A549 (cell line): ENCODE measurements around the gene FBN3. TPM values are rescaled to one million over a fixed set of nuclear protein-coding genes. Genes with fewer than 3 reads are reported as not detected.

ENCODE experiments used
- ATAC-seq, 2 experiments: fragments of 200-7000 bp in 1 of 2; fragments of >200 bp in 1 of 2; cut with Nextera tagmentation in 1 of 2; cut with Tn5 transposase in 1 of 2; 3 replicates each; pipeline versions ENCODE4 v1.8.0 to v1.9.1; 2018 to 2020; ENCODE audit warnings: mild to moderate bottlenecking in 1 of 2, moderate library complexity in 1 of 2
- CTCF ChIA-PET: fragments of 300-600 bp; sonication (Branson Sonifier 250); formaldehyde crosslinking; extraction: SDS; loops from one replicate; lab custom pipeline; 2021; ENCODE audit warnings: antibody characterized with exemption, inconsistent platforms; lab: Yijun Ruan, JAX
- POLR2A ChIA-PET: fragments of 350-600 bp; formaldehyde crosslinking; extraction: SDS; loops from one replicate; lab custom pipeline; 2021; ENCODE audit warnings: antibody characterized with exemption, inconsistent platforms; lab: Yijun Ruan, JAX
- DNase-seq, 2 experiments: peaks; one replicate each; pipeline versions ENCODE4 v3.0.0 to v3.0.0-alpha.2; 2011 to 2016; ENCODE audit warnings: low read depth in 1 of 2, low spot score in 1 of 2
- FAIRE-seq: peaks from 2 replicates; lab custom pipeline; 2011; peaks lifted over from hg19 to GRCh38; lab: Jason Lieb, UNC
- H3K27ac ChIP-seq, 2 experiments: fragments of >200 bp; sonication (Bioruptor Twin); formaldehyde crosslinking; 3 replicates each; pipeline ENCODE4 v1.5.1; 2016 to 2017
- H3K4me1 ChIP-seq: fragments of >200 bp; sonication (Bioruptor Twin); formaldehyde crosslinking; 3 replicates; pipeline ENCODE4 v1.6.1; 2016
- H3K4me2 ChIP-seq: fragments of >200 bp; sonication (Bioruptor Twin); formaldehyde crosslinking; 3 replicates; pipeline ENCODE4 v1.6.1; 2016
- H3K4me3 ChIP-seq: fragments of >200 bp; sonication (Bioruptor Twin); formaldehyde crosslinking; 3 replicates; pipeline ENCODE4 v1.5.1; 2016
- H3K9me3 ChIP-seq: fragments of >200 bp; sonication (Bioruptor Twin); formaldehyde crosslinking; 3 replicates; pipeline ENCODE4 v1.6.1; 2016
- BHLHE40 ChIP-seq: IDR thresholded peaks from 2 replicates; pipeline ENCODE4 v1.6.1; 2012; ENCODE audit warnings: low read depth, low read length, inconsistent platforms
- CEBPB ChIP-seq, 2 experiments: fragments of >200 bp in 1 of 2; sonication (Bioruptor Twin) in 1 of 2; formaldehyde crosslinking in 1 of 2; IDR thresholded peaks; 2 replicates each; pipeline ENCODE4 v1.6.1; 2012 to 2016
- ESRRA ChIP-seq: fragments of 150-350 bp; IDR thresholded peaks from 2 replicates; pipeline ENCODE4 v1.6.1; 2014; ENCODE audit warnings: mild to moderate bottlenecking, low read length, borderline replicate concordance
- FOXS1 ChIP-seq: fragments of 250-450 bp; sonication (Bioruptor Pico); IDR thresholded peaks from 2 replicates; pipeline ENCODE4 v1.5.0; 2020; ENCODE audit warnings: mild to moderate bottlenecking, moderate library complexity
- HDAC2 ChIP-seq: fragments of 200-600 bp; sonication (generic); IDR thresholded peaks from 2 replicates; pipeline ENCODE4 v1.6.1; 2016
- HOXA7 ChIP-seq: fragments of 250-450 bp; sonication (Bioruptor Pico); IDR thresholded peaks from 2 replicates; pipeline ENCODE4 v1.5.0; 2020; ENCODE audit warnings: mild to moderate bottlenecking, moderate library complexity
- NPAS2 ChIP-seq: fragments of 250-450 bp; sonication (Bioruptor Pico); IDR thresholded peaks from 2 replicates; pipeline ENCODE4 v1.8.0; 2022; ENCODE audit warnings: mild to moderate bottlenecking, moderate library complexity, borderline replicate concordance
- POLR2AphosphoS2 ChIP-seq: conservative IDR thresholded peaks from 2 replicates; pipeline ENCODE4 v1.6.1; 2012; ENCODE audit warnings: low read length, improper control_type of control experiment, inconsistent platforms
- RAD21 ChIP-seq, 2 experiments: fragments of >200 bp in 1 of 2; sonication (Bioruptor Twin) in 1 of 2; formaldehyde crosslinking in 1 of 2; IDR thresholded peaks in 1 of 2; conservative IDR thresholded peaks in 1 of 2; 2 replicates in 1 of 2; 3 replicates in 1 of 2; pipeline ENCODE4 v1.6.1; 2012 to 2018; ENCODE audit warnings: inconsistent platforms in 1 of 2
- RCOR1 ChIP-seq: fragments of 150-350 bp; IDR thresholded peaks from 2 replicates; pipeline ENCODE4 v1.6.1; 2014; ENCODE audit warnings: antibody characterized with exemption, low read length, low read depth
- TFCP2L1 ChIP-seq: fragments of 250-450 bp; sonication (Bioruptor Pico); IDR thresholded peaks from 2 replicates; pipeline ENCODE4 v1.5.0; 2021; ENCODE audit warnings: mild to moderate bottlenecking
- ZSCAN20 ChIP-seq: fragments of 250-450 bp; sonication (Bioruptor Pico); IDR thresholded peaks from 2 replicates; pipeline ENCODE4 v1.8.0; 2022; ENCODE audit warnings: mild to moderate bottlenecking, moderate library complexity
- WGBS: methylation state at CpG from one replicate; pipeline ENCODE4 v1.1.6; 2017; ENCODE audit errors: missing lambda C conversion rate; 5-methylcytosine and 5-hydroxymethylcytosine counted together
- polyA plus RNA-seq, 4 experiments: library from polyadenylated mRNA; depleted of rRNA in 3 of 4; stranded (reverse); fragments of >200 nt; fragmentation: RNase III in 1 of 4; extraction: RNeasy Plus Mini Kit Qiagen cat#74134 plus additional on column Dnase treatment in 1 of 4; gene quantifications; 2 replicates in 3 of 4; 3 replicates in 1 of 4; pipeline ENCODE4 v1.2.3, GENCODE V29; 2011 to 2017
- TF ChIP-seq, protein P1 (sequence below): fragments of 450-650 bp; IDR thresholded peaks from 2 replicates; pipeline ENCODE4 v1.6.1; 2014; ENCODE audit warnings: antibody characterized with exemption
- TF ChIP-seq, protein P2 (sequence below): fragments of 200-600 bp; sonication (generic); IDR thresholded peaks from 2 replicates; pipeline ENCODE4 v1.6.1; 2016; ENCODE audit warnings: antibody characterized with exemption, mild to moderate bottlenecking, moderate library complexity
- TF ChIP-seq, protein P3 (sequence below): fragments of >200 bp; sonication (Bioruptor Twin); formaldehyde crosslinking; IDR thresholded peaks from 3 replicates; pipeline ENCODE4 v1.5.1; 2016
- TF ChIP-seq, protein P4 (sequence below): IDR thresholded peaks from 2 replicates; pipeline ENCODE4 v1.6.1; 2012
- TF ChIP-seq, protein P5 (sequence below): fragments of 150-350 bp; IDR thresholded peaks from 2 replicates; pipeline ENCODE4 v1.6.1; 2014; ENCODE audit warnings: low read depth, mild to moderate bottlenecking, low read length

Gene FBN3
- polyA plus RNA-seq, 2 of the 4 experiments (the other 2 are of a cell fraction) = not detected

DNA sequence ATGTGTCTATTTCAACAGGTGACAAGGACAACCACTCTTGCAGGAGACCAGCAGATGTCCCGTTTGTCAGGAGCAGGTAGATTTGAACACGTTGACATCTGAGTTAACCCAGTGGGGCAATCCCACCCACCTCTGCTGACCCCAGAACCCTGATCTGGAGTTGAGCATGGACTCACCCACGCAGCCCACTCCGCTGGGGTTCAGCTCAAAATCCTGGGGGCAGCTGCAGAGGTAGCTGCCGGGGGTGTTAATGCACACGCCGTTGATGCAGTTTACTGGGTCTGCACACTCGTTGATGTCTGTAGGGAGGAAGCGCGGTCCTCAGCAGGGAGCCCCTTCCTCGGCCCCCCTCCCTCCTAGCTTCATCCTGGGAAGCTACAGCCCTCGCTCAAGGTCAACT lies 39.9 kb downstream of the FBN3 start:
- DNase-seq = no peak
- Histone ChIP-seq H3K9me3 (no peaks in the 10 kb centered on the region), H3K4me2 (no peak overlapping the region), H3K4me3 (no peak overlapping the region), H3K4me1 (peaks cover 2% of the 10 kb centered on the region; the same call in 1 of the 3 replicates)
- 33% methylated on average over 10 of the region's 12 CpGs for WGBS
- CTCF ChIA-PET = interaction anchor here (0.6 kb wide), 1 partner anchor 19 kb away, joined by 4 read pairs; no protein-coding TSS in a partner anchor
- FAIRE-seq = no peak
- TF ChIP-seq POLR2AphosphoS2 (no peak), HDAC2 (no peak)
- TF ChIP-seq, all 56 proteins: peak for 0
- H3K27ac ChIP-seq = no peak overlapping the region
- POLR2A ChIA-PET = no interaction called here
- 0 out of 6 replicates have a peak, but pooled peaks of 1 of the 2 experiments have one; percentile 11 for ATAC-seq

DNA sequence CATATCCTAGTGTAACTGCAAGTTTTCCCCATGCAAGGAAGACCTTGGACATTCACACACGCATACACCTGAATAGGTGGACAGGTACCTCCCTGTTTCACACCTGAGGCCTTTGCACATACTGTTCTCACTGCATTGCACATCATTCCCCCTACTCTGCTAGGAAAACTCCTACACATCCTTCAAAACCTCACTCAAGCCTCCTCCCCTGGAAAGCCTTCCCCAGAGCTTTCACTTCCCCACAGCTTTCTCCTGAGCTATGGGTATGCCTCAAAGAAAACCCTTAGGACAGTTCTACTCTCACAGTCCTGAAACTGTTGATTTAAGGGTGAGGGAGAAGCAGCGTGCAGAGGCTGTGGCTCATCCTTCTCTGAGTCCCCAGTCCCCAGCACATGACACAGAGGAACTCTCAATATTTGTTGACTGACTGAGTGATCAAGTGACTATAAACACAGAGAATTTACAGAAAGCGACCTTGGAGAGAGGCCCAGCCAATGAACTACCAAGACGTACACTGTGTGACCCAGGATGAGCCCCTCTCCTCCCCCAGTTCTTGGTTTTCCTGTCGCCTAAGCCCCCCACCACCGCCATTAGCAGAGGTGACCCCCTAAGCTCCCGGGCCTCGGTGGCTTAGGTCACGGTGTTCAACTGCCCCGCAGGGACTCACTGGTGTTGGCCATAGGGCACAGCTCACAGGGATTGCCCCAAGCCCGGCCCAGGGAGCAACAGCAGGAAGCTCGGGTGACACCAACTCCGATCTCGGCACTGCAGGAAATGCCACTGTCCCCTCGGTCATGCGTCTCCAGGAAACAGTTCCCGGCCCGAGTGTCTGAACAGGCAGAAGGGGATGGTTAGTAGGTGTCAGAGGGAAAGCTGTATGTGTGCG lies 40.6 kb downstream of the FBN3 start:
- Histone ChIP-seq H3K4me3 (no peak overlapping the region), H3K4me2 (no peak overlapping the region), H3K9me3 (no peaks in the 10 kb centered on the region), H3K27ac (no peak overlapping the region), H3K4me1 (peaks cover 2% of the 10 kb centered on the region; the same call in 1 of the 3 replicates)
- no peak for TF ChIP-seq RCOR1
- TF ChIP-seq RAD21 (conservative IDR thresholded peaks at IDR 0.05 in 1 of 2, IDR thresholded peaks at IDR 0.05 in 1 of 2) = no peak
- CTCF ChIA-PET = interaction anchor here (0.6 to 0.9 kb wide), 2 partner anchors 20 to 42 kb away, joined by 3 to 4 read pairs; no protein-coding TSS in a partner anchor
- ATAC-seq = 0 out of 6 replicates have a peak, but pooled peaks of 1 of the 2 experiments have one; percentile 16
- FAIRE-seq = no peak
- WGBS = 33% methylated on average over 10 of the region's 19 CpGs
- POLR2A ChIA-PET = no interaction called here
- no peak for DNase-seq

DNA sequence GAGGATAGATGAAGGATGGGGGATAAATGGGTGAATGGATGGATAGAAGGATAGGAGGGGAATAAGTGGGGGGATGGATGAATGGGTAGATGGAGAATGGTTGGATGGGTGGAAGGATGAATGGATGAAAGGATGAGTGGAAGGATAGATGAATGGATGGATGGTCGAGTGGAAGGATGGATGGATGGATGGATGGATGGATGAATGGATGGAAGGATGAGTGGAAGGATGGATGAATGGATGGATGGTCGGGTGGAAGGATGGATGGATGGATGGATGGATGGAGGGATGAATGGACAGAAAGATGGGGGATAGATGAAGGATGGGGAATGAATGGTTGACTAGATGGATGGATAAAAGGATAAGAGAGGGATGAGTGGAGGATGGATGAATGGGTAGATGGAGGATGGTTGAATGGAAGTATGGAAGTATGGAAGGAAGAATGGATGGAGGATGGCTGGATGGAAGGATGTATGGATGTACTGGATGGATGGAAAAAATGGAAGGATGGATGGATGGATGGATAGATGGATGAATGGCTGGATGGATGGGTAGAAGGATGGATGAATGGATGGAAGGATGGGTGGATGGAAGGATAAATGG lies 42.0 kb downstream of the FBN3 start:
- no peak overlapping the region for H3K4me3 ChIP-seq
- H3K4me2 ChIP-seq = no peak overlapping the region
- WGBS = 2% methylated on average over 2 of the region's 2 CpGs
- DNase-seq (no peak), ATAC-seq (no peak), FAIRE-seq (no peak)
- H3K4me1 ChIP-seq = no peaks in the 10 kb centered on the region
- TF ChIP-seq TFCP2L1 (no peak), ZSCAN20 (CRISPR knock-in tag) (no peak), BHLHE40 (no peak), FOXS1 (CRISPR knock-in tag) (no peak), ESRRA (no peak), CEBPB (IDR thresholded peaks at IDR 0.05) (no peak), RCOR1 (no peak), HDAC2 (no peak), NPAS2 (CRISPR knock-in tag) (no peak), HOXA7 (CRISPR knock-in tag) (no peak)
- TF ChIP-seq, protein P1, sequence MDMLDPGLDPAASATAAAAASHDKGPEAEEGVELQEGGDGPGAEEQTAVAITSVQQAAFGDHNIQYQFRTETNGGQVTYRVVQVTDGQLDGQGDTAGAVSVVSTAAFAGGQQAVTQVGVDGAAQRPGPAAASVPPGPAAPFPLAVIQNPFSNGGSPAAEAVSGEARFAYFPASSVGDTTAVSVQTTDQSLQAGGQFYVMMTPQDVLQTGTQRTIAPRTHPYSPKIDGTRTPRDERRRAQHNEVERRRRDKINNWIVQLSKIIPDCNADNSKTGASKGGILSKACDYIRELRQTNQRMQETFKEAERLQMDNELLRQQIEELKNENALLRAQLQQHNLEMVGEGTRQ = no peak
- TF ChIP-seq, protein P2, sequence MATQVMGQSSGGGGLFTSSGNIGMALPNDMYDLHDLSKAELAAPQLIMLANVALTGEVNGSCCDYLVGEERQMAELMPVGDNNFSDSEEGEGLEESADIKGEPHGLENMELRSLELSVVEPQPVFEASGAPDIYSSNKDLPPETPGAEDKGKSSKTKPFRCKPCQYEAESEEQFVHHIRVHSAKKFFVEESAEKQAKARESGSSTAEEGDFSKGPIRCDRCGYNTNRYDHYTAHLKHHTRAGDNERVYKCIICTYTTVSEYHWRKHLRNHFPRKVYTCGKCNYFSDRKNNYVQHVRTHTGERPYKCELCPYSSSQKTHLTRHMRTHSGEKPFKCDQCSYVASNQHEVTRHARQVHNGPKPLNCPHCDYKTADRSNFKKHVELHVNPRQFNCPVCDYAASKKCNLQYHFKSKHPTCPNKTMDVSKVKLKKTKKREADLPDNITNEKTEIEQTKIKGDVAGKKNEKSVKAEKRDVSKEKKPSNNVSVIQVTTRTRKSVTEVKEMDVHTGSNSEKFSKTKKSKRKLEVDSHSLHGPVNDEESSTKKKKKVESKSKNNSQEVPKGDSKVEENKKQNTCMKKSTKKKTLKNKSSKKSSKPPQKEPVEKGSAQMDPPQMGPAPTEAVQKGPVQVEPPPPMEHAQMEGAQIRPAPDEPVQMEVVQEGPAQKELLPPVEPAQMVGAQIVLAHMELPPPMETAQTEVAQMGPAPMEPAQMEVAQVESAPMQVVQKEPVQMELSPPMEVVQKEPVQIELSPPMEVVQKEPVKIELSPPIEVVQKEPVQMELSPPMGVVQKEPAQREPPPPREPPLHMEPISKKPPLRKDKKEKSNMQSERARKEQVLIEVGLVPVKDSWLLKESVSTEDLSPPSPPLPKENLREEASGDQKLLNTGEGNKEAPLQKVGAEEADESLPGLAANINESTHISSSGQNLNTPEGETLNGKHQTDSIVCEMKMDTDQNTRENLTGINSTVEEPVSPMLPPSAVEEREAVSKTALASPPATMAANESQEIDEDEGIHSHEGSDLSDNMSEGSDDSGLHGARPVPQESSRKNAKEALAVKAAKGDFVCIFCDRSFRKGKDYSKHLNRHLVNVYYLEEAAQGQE = no peak
- TF ChIP-seq, protein P3, sequence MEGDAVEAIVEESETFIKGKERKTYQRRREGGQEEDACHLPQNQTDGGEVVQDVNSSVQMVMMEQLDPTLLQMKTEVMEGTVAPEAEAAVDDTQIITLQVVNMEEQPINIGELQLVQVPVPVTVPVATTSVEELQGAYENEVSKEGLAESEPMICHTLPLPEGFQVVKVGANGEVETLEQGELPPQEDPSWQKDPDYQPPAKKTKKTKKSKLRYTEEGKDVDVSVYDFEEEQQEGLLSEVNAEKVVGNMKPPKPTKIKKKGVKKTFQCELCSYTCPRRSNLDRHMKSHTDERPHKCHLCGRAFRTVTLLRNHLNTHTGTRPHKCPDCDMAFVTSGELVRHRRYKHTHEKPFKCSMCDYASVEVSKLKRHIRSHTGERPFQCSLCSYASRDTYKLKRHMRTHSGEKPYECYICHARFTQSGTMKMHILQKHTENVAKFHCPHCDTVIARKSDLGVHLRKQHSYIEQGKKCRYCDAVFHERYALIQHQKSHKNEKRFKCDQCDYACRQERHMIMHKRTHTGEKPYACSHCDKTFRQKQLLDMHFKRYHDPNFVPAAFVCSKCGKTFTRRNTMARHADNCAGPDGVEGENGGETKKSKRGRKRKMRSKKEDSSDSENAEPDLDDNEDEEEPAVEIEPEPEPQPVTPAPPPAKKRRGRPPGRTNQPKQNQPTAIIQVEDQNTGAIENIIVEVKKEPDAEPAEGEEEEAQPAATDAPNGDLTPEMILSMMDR = no peak
- TF ChIP-seq, protein P4, sequence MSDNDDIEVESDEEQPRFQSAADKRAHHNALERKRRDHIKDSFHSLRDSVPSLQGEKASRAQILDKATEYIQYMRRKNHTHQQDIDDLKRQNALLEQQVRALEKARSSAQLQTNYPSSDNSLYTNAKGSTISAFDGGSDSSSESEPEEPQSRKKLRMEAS = no peak
- TF ChIP-seq, protein P5, sequence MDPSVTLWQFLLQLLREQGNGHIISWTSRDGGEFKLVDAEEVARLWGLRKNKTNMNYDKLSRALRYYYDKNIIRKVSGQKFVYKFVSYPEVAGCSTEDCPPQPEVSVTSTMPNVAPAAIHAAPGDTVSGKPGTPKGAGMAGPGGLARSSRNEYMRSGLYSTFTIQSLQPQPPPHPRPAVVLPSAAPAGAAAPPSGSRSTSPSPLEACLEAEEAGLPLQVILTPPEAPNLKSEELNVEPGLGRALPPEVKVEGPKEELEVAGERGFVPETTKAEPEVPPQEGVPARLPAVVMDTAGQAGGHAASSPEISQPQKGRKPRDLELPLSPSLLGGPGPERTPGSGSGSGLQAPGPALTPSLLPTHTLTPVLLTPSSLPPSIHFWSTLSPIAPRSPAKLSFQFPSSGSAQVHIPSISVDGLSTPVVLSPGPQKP = no peak
- H3K9me3 ChIP-seq = no peaks in the 10 kb centered on the region
- CTCF ChIA-PET = no interaction called here
- H3K27ac ChIP-seq = no peak overlapping the region
- POLR2A ChIA-PET = no interaction called here
